ENCODE results near the gene AKR1C3.
"Not testable (repeated sequence)": the region's sequence is repeated elsewhere in the genome, so short reads cannot be mapped to it uniquely, and the experiment has no call there.

The AKR1C3 gene

GRCh38 chr10:5096108-5096507 is 1.9 kb downstream of the AKR1C3 start:
- Histone ChIP-seq H3K4me3 (ENCODE audit: control insufficient read depth in 1 of 7, extremely low read depth in 1 of 7, insufficient read depth in 4 of 7, low read depth in 2 of 7, low read length in 6 of 7) (peak overlapping the region in 4 of 7 experiments; percentile 83 to 99 (median 97)), H3K36me3 (ENCODE audit: control insufficient read depth in 4 of 4, insufficient read depth in 4 of 4, low read length in 3 of 4) (peaks cover 0 to 40% (median 12%) of the 10 kb centered on the region in 4 experiments), H3K9me3 (ENCODE audit: control extremely low read depth in 1 of 5, control insufficient read depth in 4 of 5, insufficient read depth in 2 of 5, low read depth in 1 of 5, low read length in 4 of 5) (peaks cover 0 to 2% (median 0%) of the 10 kb centered on the region in 5 experiments), H3K27ac (ENCODE audit: insufficient read depth in 1 of 2, low read depth in 1 of 2, low read length in 2 of 2, poor library complexity in 1 of 2, severe bottlenecking in 2 of 2) (peak overlapping the region in 1 of 2 experiments; percentile 89), H3K27me3 (replicated peaks in 2 of 5; ENCODE audit: control insufficient read depth in 4 of 5, insufficient read depth in 5 of 5, low read length in 4 of 5) (no peaks in the 10 kb centered on the region), H3K4me1 (ENCODE audit: control extremely low read depth in 1 of 4, control insufficient read depth in 4 of 4, insufficient read depth in 4 of 4, low read length in 3 of 4) (peaks cover 0 to 16% (median 4%) of the 10 kb centered on the region in 4 experiments)
- ChIA-PET CTCF (interaction anchor here (0.8 to 3.4 kb wide), 5 partner anchors 11 to 245 kb away, joined by 3 to 20 read pairs (median 4); no protein-coding TSS in a partner anchor), POLR2A (no interaction called here)
- DNase-seq: no peak
- 57% methylated on average over 1 of the region's 2 CpGs for WGBS (ENCODE audit: insufficient coverage)

GRCh38 chr10:5102479-5102878 is 8.3 kb downstream of the AKR1C3 start:
- CTCF ChIA-PET: interaction anchor here (1.0 kb wide), 2 partner anchors 182 to 253 kb away, joined by 3 read pairs; no protein-coding TSS in a partner anchor
- H3K27ac ChIP-seq (ENCODE audit: insufficient read depth in 1 of 2, low read depth in 1 of 2, low read length in 2 of 2, poor library complexity in 1 of 2, severe bottlenecking in 2 of 2); POLR2A ChIA-PET; H3K9me3 ChIP-seq (ENCODE audit: control extremely low read depth in 1 of 5, control insufficient read depth in 4 of 5, insufficient read depth in 2 of 5, low read depth in 1 of 5, low read length in 4 of 5); DNase-seq; H3K27me3 ChIP-seq (replicated peaks in 2 of 5; ENCODE audit: control insufficient read depth in 4 of 5, insufficient read depth in 5 of 5, low read length in 4 of 5); H3K4me3 ChIP-seq (ENCODE audit: control insufficient read depth in 1 of 7, extremely low read depth in 1 of 7, insufficient read depth in 4 of 7, low read depth in 2 of 7, low read length in 6 of 7): not testable (repeated sequence)
- Histone ChIP-seq H3K4me1 (ENCODE audit: control extremely low read depth in 1 of 4, control insufficient read depth in 4 of 4, insufficient read depth in 4 of 4, low read length in 3 of 4) (peaks cover 3 to 11% (median 7%) of the 10 kb centered on the region in 4 experiments), H3K36me3 (ENCODE audit: control insufficient read depth in 4 of 4, insufficient read depth in 4 of 4, low read length in 3 of 4) (peaks cover 0 to 87% (median 24%) of the 10 kb centered on the region in 4 experiments)
- 75% methylated on average over 2 of the region's 11 CpGs for WGBS (ENCODE audit: insufficient coverage)

DNA sequence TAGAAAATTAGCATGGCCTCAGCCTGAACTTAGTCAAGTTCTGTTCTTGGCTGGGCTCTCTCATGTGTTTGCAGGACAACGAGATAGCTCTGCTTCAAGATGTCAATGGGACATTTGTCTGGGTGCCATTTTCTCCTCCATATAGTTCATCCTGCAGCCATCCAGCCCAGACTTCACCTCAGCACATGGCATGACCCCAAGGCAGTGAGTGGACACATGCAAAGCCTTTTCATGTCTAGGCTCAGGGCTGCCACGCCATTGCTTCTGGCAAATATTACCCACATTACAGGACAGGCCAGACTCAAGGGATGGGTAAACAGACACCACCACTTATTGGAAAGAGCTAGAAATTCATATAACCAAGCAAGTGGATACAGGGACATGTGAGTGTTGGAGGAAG is 9.3 kb downstream of the AKR1C3 start:
- CTCF ChIA-PET: interaction anchor here (0.7 to 1.0 kb wide), 2 partner anchors 8 to 254 kb away, joined by 3 read pairs; no protein-coding TSS in a partner anchor
- no peaks in the 10 kb centered on the region for H3K9me3 ChIP-seq (ENCODE audit: control extremely low read depth in 1 of 5, control insufficient read depth in 4 of 5, insufficient read depth in 2 of 5, low read depth in 1 of 5, low read length in 4 of 5)
- H3K27ac ChIP-seq (ENCODE audit: insufficient read depth in 1 of 2, low read depth in 1 of 2, low read length in 2 of 2, poor library complexity in 1 of 2, severe bottlenecking in 2 of 2): no peak overlapping the region
- no peak for DNase-seq
- POLR2A ChIA-PET: no interaction called here
- H3K36me3 ChIP-seq (ENCODE audit: control insufficient read depth in 4 of 4, insufficient read depth in 4 of 4, low read length in 3 of 4): peaks cover 0 to 85% (median 22%) of the 10 kb centered on the region in 4 experiments
- peaks cover 3 to 13% (median 10%) of the 10 kb centered on the region in 4 experiments for H3K4me1 ChIP-seq (ENCODE audit: control extremely low read depth in 1 of 4, control insufficient read depth in 4 of 4, insufficient read depth in 4 of 4, low read length in 3 of 4)
- WGBS (ENCODE audit: insufficient coverage): 100% methylated on average over 2 of the region's 2 CpGs
- H3K4me3 ChIP-seq (ENCODE audit: control insufficient read depth in 1 of 7, extremely low read depth in 1 of 7, insufficient read depth in 4 of 7, low read depth in 2 of 7, low read length in 6 of 7): no peak overlapping the region
- H3K27me3 ChIP-seq (replicated peaks in 2 of 5; ENCODE audit: control insufficient read depth in 4 of 5, insufficient read depth in 5 of 5, low read length in 4 of 5): no peaks in the 10 kb centered on the region

DNA sequence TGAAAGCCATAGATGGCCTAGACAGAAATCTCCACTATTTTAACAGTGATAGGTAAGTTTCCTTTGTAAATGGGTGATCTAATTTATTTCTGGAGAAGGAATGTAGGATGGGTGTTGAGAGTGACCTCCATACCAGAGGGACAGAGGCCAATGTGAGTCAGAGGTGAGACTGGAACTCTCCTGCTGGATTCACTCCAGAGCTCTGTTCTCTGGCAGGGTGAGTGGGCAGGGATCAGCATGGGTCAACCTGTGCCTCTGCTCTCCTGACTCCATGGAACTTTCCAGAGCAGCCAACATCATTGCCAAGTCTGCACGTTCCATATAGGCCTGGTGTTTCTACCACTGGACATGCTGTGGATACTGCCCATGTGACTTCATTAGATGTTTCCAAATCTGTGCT is 11.4 kb downstream of the AKR1C3 start:
- DNase-seq: no peak
- CTCF ChIA-PET: interaction anchor here (1.4 to 3.7 kb wide), 3 partner anchors 9 to 256 kb away, joined by 4 to 20 read pairs (median 5); no protein-coding TSS in a partner anchor
- H3K27ac ChIP-seq (ENCODE audit: insufficient read depth in 1 of 2, low read depth in 1 of 2, low read length in 2 of 2, poor library complexity in 1 of 2, severe bottlenecking in 2 of 2): no peak overlapping the region

DNA sequence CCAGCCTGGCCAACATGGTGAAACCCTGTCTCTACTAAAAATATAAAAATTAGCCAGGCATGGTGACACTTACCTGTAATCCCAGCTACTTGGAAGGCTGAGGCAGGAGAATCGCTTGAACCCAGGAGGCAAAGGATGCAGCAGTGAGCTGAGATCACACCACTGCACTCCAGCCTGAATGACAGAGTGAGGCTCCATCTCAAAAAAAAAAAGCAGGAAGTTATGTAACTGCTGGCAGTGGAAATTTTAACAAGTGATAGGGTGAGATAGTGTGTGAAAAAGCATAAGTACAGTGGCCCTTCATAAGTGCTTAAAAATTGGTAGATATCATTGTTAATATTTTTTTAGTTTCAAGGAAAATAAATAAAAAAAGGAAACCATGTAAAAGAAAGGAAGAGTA is 12.3 kb downstream of the AKR1C3 start:
- DNase-seq: peak in 2 of 3 donors; percentile 50 to 71
- Histone ChIP-seq H3K27ac (ENCODE audit: insufficient read depth in 1 of 2, low read depth in 1 of 2, low read length in 2 of 2, poor library complexity in 1 of 2, severe bottlenecking in 2 of 2) (peak overlapping the region in 1 of 2 experiments; percentile 58), H3K4me1 (ENCODE audit: control extremely low read depth in 1 of 4, control insufficient read depth in 4 of 4, insufficient read depth in 4 of 4, low read length in 3 of 4) (peaks cover 3 to 13% (median 10%) of the 10 kb centered on the region in 4 experiments), H3K36me3 (ENCODE audit: control insufficient read depth in 4 of 4, insufficient read depth in 4 of 4, low read length in 3 of 4) (peaks cover 0 to 65% (median 12%) of the 10 kb centered on the region in 4 experiments), H3K27me3 (replicated peaks in 2 of 5; ENCODE audit: control insufficient read depth in 4 of 5, insufficient read depth in 5 of 5, low read length in 4 of 5) (no peaks in the 10 kb centered on the region), H3K4me3 (ENCODE audit: control insufficient read depth in 1 of 7, extremely low read depth in 1 of 7, insufficient read depth in 4 of 7, low read depth in 2 of 7, low read length in 6 of 7) (peak overlapping the region in 1 of 7 experiments; percentile 10), H3K9me3 (ENCODE audit: control extremely low read depth in 1 of 5, control insufficient read depth in 4 of 5, insufficient read depth in 2 of 5, low read depth in 1 of 5, low read length in 4 of 5) (no peaks in the 10 kb centered on the region)
- POLR2A ChIA-PET: no interaction called here
- WGBS (ENCODE audit: insufficient coverage): 14% methylated on average over 1 of the region's 1 CpG
- CTCF ChIA-PET: interaction anchor here (1.3 to 3.7 kb wide), 3 partner anchors 10 to 256 kb away, joined by 3 to 20 read pairs (median 4); partner anchors contain the start of gene AKR1C3

More for the DNA sequence above, 11.4 kb downstream of the AKR1C3 start:
- POLR2A ChIA-PET: interaction anchor here (1.2 kb wide), 1 partner anchor 9 kb away, joined by 4 read pairs; no protein-coding TSS in a partner anchor
- Histone ChIP-seq H3K4me3 (ENCODE audit: control insufficient read depth in 1 of 7, extremely low read depth in 1 of 7, insufficient read depth in 4 of 7, low read depth in 2 of 7, low read length in 6 of 7) (no peak overlapping the region), H3K27me3 (replicated peaks in 2 of 5; ENCODE audit: control insufficient read depth in 4 of 5, insufficient read depth in 5 of 5, low read length in 4 of 5) (no peaks in the 10 kb centered on the region), H3K9me3 (ENCODE audit: control extremely low read depth in 1 of 5, control insufficient read depth in 4 of 5, insufficient read depth in 2 of 5, low read depth in 1 of 5, low read length in 4 of 5) (no peaks in the 10 kb centered on the region), H3K4me1 (ENCODE audit: control extremely low read depth in 1 of 4, control insufficient read depth in 4 of 4, insufficient read depth in 4 of 4, low read length in 3 of 4) (peaks cover 3 to 13% (median 10%) of the 10 kb centered on the region in 4 experiments), H3K36me3 (ENCODE audit: control insufficient read depth in 4 of 4, insufficient read depth in 4 of 4, low read length in 3 of 4) (peaks cover 0 to 72% (median 15%) of the 10 kb centered on the region in 4 experiments)
- WGBS (ENCODE audit: insufficient coverage): 100% methylated on average over 1 of the region's 1 CpG

DNA sequence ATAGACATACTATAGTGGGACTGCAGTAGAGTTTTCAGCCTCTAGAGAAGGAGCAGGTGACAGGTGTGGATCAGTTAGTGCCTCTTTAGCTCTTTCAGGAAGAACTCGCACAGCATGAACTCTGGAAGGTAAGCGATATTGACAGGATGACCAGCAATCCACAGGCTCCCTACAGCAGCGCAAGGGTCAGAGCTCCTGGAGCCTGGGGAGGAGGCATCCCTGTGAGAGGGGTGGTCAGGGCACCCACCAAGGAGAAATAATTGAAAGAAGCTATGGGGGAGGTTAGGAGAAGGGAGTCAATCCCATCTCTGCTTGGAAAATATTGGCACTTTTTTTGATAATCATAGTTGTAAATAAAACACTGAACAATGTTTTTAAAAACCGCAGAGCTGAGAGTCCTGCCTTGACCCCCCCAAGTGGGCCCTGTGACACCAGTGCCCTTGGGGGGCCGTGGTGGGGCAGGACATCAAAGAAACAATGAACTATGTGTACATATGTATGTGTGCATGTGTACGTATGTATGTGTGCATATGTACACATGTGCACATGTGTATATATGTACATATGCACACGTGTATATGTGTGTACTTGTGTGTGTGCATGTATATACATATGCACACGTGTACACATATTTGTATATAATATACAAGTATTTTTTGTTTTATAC is 13.8 kb downstream of the AKR1C3 start:
- H3K36me3 ChIP-seq (ENCODE audit: control insufficient read depth in 4 of 4, insufficient read depth in 4 of 4, low read length in 3 of 4): peaks cover 0 to 53% (median 10%) of the 10 kb centered on the region in 4 experiments
- no peaks in the 10 kb centered on the region for H3K27me3 ChIP-seq (replicated peaks in 2 of 5; ENCODE audit: control insufficient read depth in 4 of 5, insufficient read depth in 5 of 5, low read length in 4 of 5)
- peak overlapping the region in 1 of 2 experiments; percentile 58 for H3K27ac ChIP-seq (ENCODE audit: insufficient read depth in 1 of 2, low read depth in 1 of 2, low read length in 2 of 2, poor library complexity in 1 of 2, severe bottlenecking in 2 of 2)
- H3K9me3 ChIP-seq (ENCODE audit: control extremely low read depth in 1 of 5, control insufficient read depth in 4 of 5, insufficient read depth in 2 of 5, low read depth in 1 of 5, low read length in 4 of 5): no peaks in the 10 kb centered on the region
- H3K4me1 ChIP-seq (ENCODE audit: control extremely low read depth in 1 of 4, control insufficient read depth in 4 of 4, insufficient read depth in 4 of 4, low read length in 3 of 4): peaks cover 3 to 13% (median 10%) of the 10 kb centered on the region in 4 experiments
- no peak for DNase-seq
- no peak overlapping the region for H3K4me3 ChIP-seq (ENCODE audit: control insufficient read depth in 1 of 7, extremely low read depth in 1 of 7, insufficient read depth in 4 of 7, low read depth in 2 of 7, low read length in 6 of 7)
- WGBS (ENCODE audit: insufficient coverage): 95% methylated on average over 4 of the region's 8 CpGs
- ChIA-PET CTCF (interaction anchor here (1.6 to 3.7 kb wide), 2 partner anchors 8 to 11 kb away, joined by 4 to 20 read pairs; no protein-coding TSS in a partner anchor), POLR2A (no interaction called here)
